T1000 (cell line): Measurements from ENCODE around the gene MMADHC.

Experiments used
- DNase-seq: peaks from one replicate; lab custom pipeline; 2025; ENCODE audit warnings: mixed read lengths; lab: John Stamatoyannopoulos, UW

Gene MMADHC

GRCh38 chr2:149587220-149587949 is at the start of gene MMADHC:
Gene MMADHC (minus strand): TSS chr2:149587775. CDS start chr2:149587097, 678 bp downstream.
- DNase-seq, result peak; percentile 86

DNA sequence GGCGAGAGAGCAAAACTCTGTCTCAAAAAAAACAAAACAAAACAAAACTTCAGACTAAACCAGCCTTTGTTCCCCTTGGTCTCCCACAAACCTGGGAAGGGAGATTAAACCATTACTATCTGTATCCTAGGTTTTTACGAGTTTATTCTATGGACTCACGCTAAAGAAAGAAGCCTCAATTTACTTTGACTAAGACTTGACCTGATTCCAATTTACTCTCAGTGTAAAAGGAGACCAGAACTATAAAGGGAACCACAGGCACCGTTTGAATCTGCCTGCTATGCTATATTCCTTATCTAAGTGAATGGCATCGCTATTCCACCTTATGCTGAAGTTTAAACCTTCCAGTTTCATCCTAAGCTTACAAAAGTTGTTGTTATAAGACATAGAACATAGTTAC is 46.5 kb upstream of the MMADHC start:
- DNase-seq, result no peak

DNA sequence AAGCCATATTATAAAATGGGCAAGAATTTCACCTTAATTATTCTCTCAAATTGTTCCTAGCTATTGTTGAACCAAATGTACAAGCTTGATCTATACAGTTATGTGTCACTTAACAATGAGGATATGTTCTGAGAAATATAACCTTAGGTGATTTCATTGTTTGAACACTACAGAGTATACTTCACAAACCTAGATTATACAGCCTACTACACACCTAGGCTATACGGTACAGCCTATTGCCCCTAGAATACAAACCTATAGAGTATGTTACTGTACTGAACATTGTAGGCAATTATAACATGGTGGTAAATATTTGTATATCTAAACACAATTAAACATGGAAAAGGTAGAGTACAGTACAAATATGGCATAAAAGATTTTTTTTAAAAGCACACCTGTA is 42.9 kb upstream of the MMADHC start:
- DNase-seq, result no peak

- DNase-seq, result no peak
Measured at GRCh38 chr2:149629026-149629425, 41.5 kb upstream of the MMADHC start.

GRCh38 chr2:149627111-149627801 is 39.7 kb upstream of the MMADHC start:
- no peak for DNase-seq

- no peak for DNase-seq
Measured at GRCh38 chr2:149625671-149626070, 38.1 kb upstream of the MMADHC start.

- DNase-seq, result no peak
Measured at GRCh38 chr2:149625271-149625670, 37.7 kb upstream of the MMADHC start.

DNA sequence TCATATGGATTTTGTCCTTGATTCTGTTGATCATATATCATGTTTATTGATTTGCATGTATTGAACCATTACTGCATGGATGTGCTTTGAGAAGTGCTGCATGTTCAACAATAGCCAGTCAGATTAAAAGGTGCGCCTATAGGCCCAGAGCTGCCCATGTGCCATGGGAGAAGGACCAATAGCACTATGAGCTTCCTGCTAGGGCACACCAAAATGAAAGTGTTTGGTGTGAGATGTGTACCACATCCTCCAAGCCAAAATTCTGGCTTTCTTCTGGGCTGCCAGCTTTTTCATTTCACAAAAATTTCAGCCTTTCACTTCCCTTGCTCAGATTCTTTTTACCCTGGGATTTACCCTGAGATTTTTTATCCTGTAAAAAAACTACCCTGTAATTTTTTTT is 34.8 kb upstream of the MMADHC start:
- no peak for DNase-seq

DNA sequence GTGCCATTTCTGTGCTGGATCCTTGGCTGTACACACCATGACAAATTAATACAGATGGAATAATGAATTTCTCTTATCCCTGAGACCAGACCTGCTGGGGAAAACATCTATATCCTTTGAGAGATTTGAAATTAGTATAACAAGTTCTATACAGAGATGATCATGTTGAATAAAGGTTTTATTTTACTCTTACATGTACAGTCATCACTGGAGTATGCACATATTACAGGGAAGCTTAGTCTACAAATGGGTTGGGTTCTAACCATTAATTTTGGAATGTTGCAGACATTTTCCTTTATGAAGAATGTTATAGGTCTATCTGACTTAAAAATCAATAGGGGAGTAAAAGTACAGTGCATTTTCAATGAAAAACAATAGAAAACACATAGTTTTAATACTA is 29.9 kb upstream of the MMADHC start:
- DNase-seq, result no peak

- DNase-seq, result no peak
Measured at GRCh38 chr2:149616681-149617456, 29.3 kb upstream of the MMADHC start.

DNA sequence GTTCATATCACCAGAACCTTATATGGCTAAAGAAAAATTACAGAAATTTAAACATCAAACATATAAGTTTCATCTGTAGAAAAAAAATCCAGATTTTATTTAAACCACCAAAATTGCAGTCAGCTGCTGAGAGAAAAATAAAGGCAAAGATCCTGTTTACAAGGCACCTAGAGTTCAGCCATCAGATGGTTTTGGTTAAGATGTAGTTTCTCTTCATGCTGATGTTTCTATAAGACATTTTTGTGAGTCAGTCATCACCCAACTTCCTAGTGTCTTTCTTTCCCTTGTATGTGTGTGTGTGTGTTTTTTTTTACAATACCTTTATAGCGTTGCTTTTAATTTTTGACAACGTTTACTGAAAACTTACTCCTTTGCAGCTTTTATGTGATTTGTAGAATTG is 26.1 kb upstream of the MMADHC start:
- no peak for DNase-seq

DNA sequence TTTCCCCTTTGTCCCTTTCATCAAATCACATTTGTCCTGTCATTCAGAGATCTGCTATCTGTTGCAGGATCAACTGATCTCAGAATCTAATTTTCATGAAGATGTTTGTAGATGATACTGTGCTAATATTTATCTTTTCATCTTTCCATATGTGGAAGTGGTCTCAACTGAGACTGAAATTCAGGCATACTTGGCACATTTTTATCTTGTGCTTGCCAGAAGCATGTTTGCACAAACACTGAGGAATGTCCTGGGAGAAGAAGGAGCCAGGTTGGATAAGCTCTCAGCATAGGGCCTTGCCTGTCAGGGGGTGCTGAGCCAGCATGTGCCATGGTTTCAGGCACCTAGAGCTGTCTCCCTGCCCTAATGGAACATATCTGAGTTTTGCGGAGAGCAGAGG is 24.5 kb upstream of the MMADHC start:
- DNase-seq, result no peak

GRCh38 chr2:149611100-149611820 is 23.7 kb upstream of the MMADHC start:
- no peak for DNase-seq

GRCh38 chr2:149606251-149606811 is 18.8 kb upstream of the MMADHC start:
- DNase-seq, result no peak

GRCh38 chr2:149603248-149603647 is 15.7 kb upstream of the MMADHC start:
- no peak for DNase-seq

DNA sequence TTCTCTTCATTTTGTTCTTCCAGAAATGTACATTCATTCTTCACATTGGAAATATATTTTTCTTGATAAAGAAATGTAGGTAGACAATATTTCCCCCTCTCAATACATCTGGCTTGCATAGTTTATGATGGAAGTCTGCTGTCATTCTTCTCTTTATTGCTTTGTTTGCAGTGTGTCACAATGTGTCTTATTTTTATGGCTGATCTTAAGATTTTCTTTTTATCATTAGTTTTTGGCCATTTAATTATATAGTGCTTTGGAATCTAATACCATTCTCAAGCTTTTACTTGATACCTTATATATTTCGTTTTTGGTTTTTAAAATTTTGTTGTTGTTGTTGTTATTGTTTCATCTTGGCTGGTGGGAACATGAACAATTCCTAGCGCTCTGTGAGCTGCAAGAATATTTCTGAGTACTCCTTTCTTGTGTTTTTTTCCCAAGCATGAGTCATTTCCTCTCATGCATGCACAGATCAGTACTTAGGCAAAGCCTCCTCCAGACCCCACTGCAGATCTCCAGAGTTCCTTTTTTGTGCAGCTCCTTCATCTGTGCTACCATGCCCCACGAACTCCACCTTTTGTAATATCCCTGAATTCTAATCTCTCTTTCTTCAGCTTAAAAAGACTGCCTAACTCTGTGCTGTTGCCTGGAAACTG is 13.7 kb upstream of the MMADHC start:
- no peak for DNase-seq

- DNase-seq, result peak; percentile 54
Measured at GRCh38 chr2:149597668-149598326, 10.2 kb upstream of the MMADHC start.

DNA sequence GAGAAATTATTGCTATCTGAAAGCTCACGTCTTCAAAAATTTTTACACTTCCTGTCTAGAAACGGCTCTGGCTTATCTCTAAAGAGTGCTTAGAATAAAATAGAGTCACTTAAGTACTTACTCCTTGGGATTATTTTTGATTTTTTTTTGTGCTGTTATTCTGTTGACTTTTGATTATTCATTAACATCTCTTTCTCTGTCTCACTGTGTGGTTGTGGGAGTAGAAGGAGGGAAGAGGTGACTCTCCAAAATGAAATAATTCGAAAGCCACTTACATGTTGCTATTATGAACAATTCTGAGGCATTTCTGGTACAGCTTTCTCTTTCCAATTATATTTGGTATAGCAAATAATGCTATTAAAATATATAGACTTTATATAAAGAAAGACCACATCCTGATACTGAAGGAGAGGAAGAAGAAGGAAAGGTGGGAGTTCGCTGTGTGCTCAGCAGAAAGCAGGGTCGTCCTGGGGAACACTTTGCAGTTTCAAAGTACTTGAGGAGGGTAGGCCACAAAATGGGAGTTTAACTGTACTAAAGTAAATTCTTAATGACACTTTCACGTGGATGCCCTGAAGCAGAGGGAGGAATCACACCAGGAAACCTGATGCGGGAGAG is 9.6 kb upstream of the MMADHC start:
- no peak for DNase-seq

DNA sequence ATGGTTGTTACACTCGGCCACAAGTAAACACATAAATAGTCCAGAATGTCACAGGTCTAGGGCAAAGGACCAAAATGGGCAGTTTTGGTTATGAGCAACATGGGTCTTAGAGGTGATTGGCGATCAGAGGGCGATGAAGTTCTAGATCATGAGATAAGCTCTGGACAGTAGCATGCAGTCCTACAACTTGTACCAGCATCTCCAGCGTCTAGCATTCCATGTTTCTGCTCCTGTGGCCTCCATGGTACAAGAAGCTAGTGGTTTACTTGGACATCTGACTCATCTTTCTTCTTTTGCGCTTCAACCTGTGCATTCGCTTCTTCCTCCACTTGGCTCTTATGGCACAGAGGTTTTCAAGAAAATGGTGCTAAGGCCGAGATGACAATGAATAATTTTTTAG is 8.9 kb upstream of the MMADHC start:
- DNase-seq, result no peak
